ENCODE data around the gene PDS5B. TPM values are rescaled to one million over a fixed set of nuclear protein-coding genes. Genes with fewer than 3 reads are reported as not detected.

The PDS5B gene
- total RNA-seq, 1 experiment from 2014 or later, result 26.5 TPM

- Histone ChIP-seq H3K9me3 (ENCODE audit: control insufficient read depth in 1 of 2, insufficient read depth in 1 of 2, low read depth in 1 of 2, low read length in 2 of 2) (no peaks in the 10 kb centered on the region), H3K4me3 (replicated peaks in 1 of 2; ENCODE audit: low read depth in 1 of 2, low read length in 2 of 2) (no peak overlapping the region), H3K27me3 (ENCODE audit: insufficient read depth, low read length) (no peaks in the 10 kb centered on the region), H3K9me2 (ENCODE audit: insufficient read depth) (no peaks in the 10 kb centered on the region), H2AFZ (ENCODE audit: low read depth, low read length, poor library complexity, severe bottlenecking) (no peak overlapping the region), H3K27ac (ENCODE audit: low read depth, low read length) (no peak overlapping the region), H3K4me1 (ENCODE audit: control insufficient read depth in 1 of 2, insufficient read depth in 2 of 2, low read length in 2 of 2) (no peaks in the 10 kb centered on the region), H4K20me1 (ENCODE audit: insufficient read depth) (no peaks in the 10 kb centered on the region), H3K79me2 (ENCODE audit: insufficient read depth, low read length) (no peaks in the 10 kb centered on the region), H3K36me3 (ENCODE audit: control insufficient read depth in 1 of 2, insufficient read depth in 2 of 2, low read length in 2 of 2) (no peaks in the 10 kb centered on the region), H3K4me2 (ENCODE audit: low read length) (no peak overlapping the region), H3K9ac (ENCODE audit: low read length) (no peak overlapping the region)
- POLR2A ChIA-PET, result no interaction called here
- no peak for ATAC-seq
- CTCF ChIA-PET, result no interaction called here
- intact Hi-C loops (cut with micrococcal nuclease), result no loop called here
- no peak for DNase-seq (ENCODE audit: low read depth, low spot score)
- RAD21 ChIA-PET (ENCODE audit: low non-redundant PET in 1 of 2, low total read pairs in 2 of 2, uncharacterized antibody in 2 of 2, unreplicated experiment in 2 of 2), result no interaction called here
- BruUV-seq (replicated peaks), result no TSS peak
- TF ChIP-seq EZH2phosphoT487 (IDR thresholded peaks at IDR 0.05; ENCODE audit: borderline replicate concordance) (no peak), POLR2A (IDR thresholded peaks at IDR 0.05; ENCODE audit: borderline replicate concordance, extremely low read depth, insufficient read depth, insufficient read length) (no peak), POLR2AphosphoS5 (IDR thresholded peaks at IDR 0.05; ENCODE audit: low read depth, low read length) (no peak), ZNF274 (IDR thresholded peaks at IDR 0.05; ENCODE audit: low read depth, low read length) (no peak), RAD21 (IDR thresholded peaks at IDR 0.05; ENCODE audit: low read depth) (no peak), CEBPB (IDR thresholded peaks at IDR 0.05; ENCODE audit: low read depth) (no peak), EZH2 (IDR thresholded peaks at IDR 0.05) (no peak), ZBTB33 (IDR thresholded peaks at IDR 0.05; ENCODE audit: extremely low read depth, insufficient replicate concordance, low read length) (no peak), CBX3 (IDR thresholded peaks at IDR 0.05; ENCODE audit: low read depth) (no peak), FOSL1 (IDR thresholded peaks at IDR 0.05; ENCODE audit: low read depth) (no peak), ELF1 (IDR thresholded peaks at IDR 0.05; ENCODE audit: borderline replicate concordance, low read depth) (no peak), SP1 (IDR thresholded peaks at IDR 0.05; ENCODE audit: low read depth) (no peak), YY1 (IDR thresholded peaks at IDR 0.05; ENCODE audit: extremely low read depth, insufficient replicate concordance, low read depth, low read length) (no peak), TCF7L2 (IDR thresholded peaks at IDR 0.05; ENCODE audit: borderline replicate concordance, extremely low read depth, insufficient read depth, insufficient read length) (no peak), JUND (IDR thresholded peaks at IDR 0.05) (no peak), SIN3A (IDR thresholded peaks at IDR 0.05; ENCODE audit: low read depth) (no peak), EGR1 (IDR thresholded peaks at IDR 0.05; ENCODE audit: low read depth) (no peak)
- TF ChIP-seq, protein P1, sequence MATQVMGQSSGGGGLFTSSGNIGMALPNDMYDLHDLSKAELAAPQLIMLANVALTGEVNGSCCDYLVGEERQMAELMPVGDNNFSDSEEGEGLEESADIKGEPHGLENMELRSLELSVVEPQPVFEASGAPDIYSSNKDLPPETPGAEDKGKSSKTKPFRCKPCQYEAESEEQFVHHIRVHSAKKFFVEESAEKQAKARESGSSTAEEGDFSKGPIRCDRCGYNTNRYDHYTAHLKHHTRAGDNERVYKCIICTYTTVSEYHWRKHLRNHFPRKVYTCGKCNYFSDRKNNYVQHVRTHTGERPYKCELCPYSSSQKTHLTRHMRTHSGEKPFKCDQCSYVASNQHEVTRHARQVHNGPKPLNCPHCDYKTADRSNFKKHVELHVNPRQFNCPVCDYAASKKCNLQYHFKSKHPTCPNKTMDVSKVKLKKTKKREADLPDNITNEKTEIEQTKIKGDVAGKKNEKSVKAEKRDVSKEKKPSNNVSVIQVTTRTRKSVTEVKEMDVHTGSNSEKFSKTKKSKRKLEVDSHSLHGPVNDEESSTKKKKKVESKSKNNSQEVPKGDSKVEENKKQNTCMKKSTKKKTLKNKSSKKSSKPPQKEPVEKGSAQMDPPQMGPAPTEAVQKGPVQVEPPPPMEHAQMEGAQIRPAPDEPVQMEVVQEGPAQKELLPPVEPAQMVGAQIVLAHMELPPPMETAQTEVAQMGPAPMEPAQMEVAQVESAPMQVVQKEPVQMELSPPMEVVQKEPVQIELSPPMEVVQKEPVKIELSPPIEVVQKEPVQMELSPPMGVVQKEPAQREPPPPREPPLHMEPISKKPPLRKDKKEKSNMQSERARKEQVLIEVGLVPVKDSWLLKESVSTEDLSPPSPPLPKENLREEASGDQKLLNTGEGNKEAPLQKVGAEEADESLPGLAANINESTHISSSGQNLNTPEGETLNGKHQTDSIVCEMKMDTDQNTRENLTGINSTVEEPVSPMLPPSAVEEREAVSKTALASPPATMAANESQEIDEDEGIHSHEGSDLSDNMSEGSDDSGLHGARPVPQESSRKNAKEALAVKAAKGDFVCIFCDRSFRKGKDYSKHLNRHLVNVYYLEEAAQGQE (IDR thresholded peaks at IDR 0.05; ENCODE audit: low read depth), result no peak
- TF ChIP-seq, protein P2, sequence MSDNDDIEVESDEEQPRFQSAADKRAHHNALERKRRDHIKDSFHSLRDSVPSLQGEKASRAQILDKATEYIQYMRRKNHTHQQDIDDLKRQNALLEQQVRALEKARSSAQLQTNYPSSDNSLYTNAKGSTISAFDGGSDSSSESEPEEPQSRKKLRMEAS (IDR thresholded peaks at IDR 0.05), result no peak
- TF ChIP-seq, protein P3, sequence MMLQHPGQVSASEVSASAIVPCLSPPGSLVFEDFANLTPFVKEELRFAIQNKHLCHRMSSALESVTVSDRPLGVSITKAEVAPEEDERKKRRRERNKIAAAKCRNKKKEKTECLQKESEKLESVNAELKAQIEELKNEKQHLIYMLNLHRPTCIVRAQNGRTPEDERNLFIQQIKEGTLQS (IDR thresholded peaks at IDR 0.05), result no peak
Measured at GRCh38 chr13:32802159-32802558, 215.9 kb downstream of the PDS5B start.

All from HCT116 (cell line).